CD8-positive, alpha-beta memory T cell (primary cell): ENCODE data around the gene FSTL5. TPM values are rescaled to one million over a fixed set of nuclear protein-coding genes. Genes with fewer than 3 reads are reported as not detected.
"Not testable (repeated sequence)": the region's sequence is repeated elsewhere in the genome, so short reads cannot be mapped to it uniquely, and the experiment has no call there.

Source experiments
- CTCF ChIA-PET: fragments of 350-600 bp; sonication (Branson Sonifier 250); formaldehyde crosslinking; loops from one replicate; lab custom pipeline; 2021; ENCODE audit warnings: antibody characterized with exemption; lab: Charles Lee
- POLR2A ChIA-PET: fragments of 350-600 bp; sonication (Branson Sonifier 250); formaldehyde crosslinking; loops from one replicate; lab custom pipeline; 2021; ENCODE audit warnings: antibody characterized with exemption; lab: Charles Lee
- DNase-seq, 5 donors: peaks; one replicate each; pipeline versions ENCODE4 v3.0.0 to v3.0.0-alpha.2; 2020 to 2022; ENCODE audit warnings: mixed read lengths in 1 of 5
- H3K27ac ChIP-seq: one replicate; pipeline ENCODE4 v1.7.0; 2013; ENCODE audit warnings: low read depth, mild to moderate bottlenecking, low read length, moderate library complexity
- H3K27me3 ChIP-seq: 2 replicates; pipeline ENCODE4 v1.7.0; 2013; ENCODE audit warnings: low read length, mild to moderate bottlenecking; ENCODE audit not compliant: insufficient read depth, poor library complexity, severe bottlenecking
- H3K36me3 ChIP-seq: 2 replicates; pipeline ENCODE4 v1.7.0; 2013; ENCODE audit warnings: mild to moderate bottlenecking, low read length, moderate library complexity; ENCODE audit not compliant: insufficient read depth
- H3K4me1 ChIP-seq: 2 replicates; pipeline ENCODE4 v1.7.0; 2013; ENCODE audit warnings: mild to moderate bottlenecking, low read length, moderate library complexity; ENCODE audit not compliant: insufficient read depth
- H3K4me3 ChIP-seq: 2 replicates; pipeline ENCODE4 v1.7.0; 2013; ENCODE audit warnings: mild to moderate bottlenecking, low read length
- H3K9me3 ChIP-seq: 2 replicates; pipeline ENCODE4 v1.7.0; 2013; ENCODE audit warnings: mild to moderate bottlenecking, low read length
- H3K27ac Mint-ChIP-seq, 8 donors: one replicate each; pipeline ENCODE4 v1.8.0; 2020 to 2021; ENCODE audit warnings: mixed read lengths in 8 of 8, mild to moderate bottlenecking in 6 of 8, inconsistent platforms in 3 of 8, moderate library complexity in 3 of 8
- H3K27me3 Mint-ChIP-seq, 2 donors: one replicate each; pipeline ENCODE4 v1.8.0; 2020 to 2021; ENCODE audit warnings: mixed read lengths in 2 of 2, mild to moderate bottlenecking in 1 of 2, moderate library complexity in 1 of 2
- H3K36me3 Mint-ChIP-seq, 3 donors: one replicate each; pipeline ENCODE4 v1.8.0; 2020 to 2021; ENCODE audit warnings: mixed read lengths in 3 of 3, inconsistent platforms in 1 of 3, mild to moderate bottlenecking in 1 of 3
- H3K4me1 Mint-ChIP-seq, 3 donors: one replicate each; pipeline ENCODE4 v1.8.0; 2020 to 2021; ENCODE audit warnings: mixed read lengths in 3 of 3, inconsistent platforms in 1 of 3, mild to moderate bottlenecking in 1 of 3
- H3K4me3 Mint-ChIP-seq, 7 donors: one replicate each; pipeline ENCODE4 v1.8.0; 2020 to 2021; ENCODE audit warnings: mixed read lengths in 7 of 7, mild to moderate bottlenecking in 6 of 7, moderate library complexity in 4 of 7, inconsistent platforms in 2 of 7
- H3K9me3 Mint-ChIP-seq, 5 donors: one replicate each; pipeline ENCODE4 v1.8.0; 2020 to 2022; ENCODE audit warnings: mixed read lengths in 5 of 5, mild to moderate bottlenecking in 3 of 5, moderate library complexity in 2 of 5, inconsistent platforms in 1 of 5
- polyA plus RNA-seq: library from polyadenylated mRNA; unstranded; fragments of 300-500 nt; fragmentation: Illumina TruSeq; gene quantifications from one replicate; pipeline ENCODE4 v1.2.3, GENCODE V29; 2021
- total RNA-seq, 2 experiments: library from RNA; stranded (reverse); gene quantifications; one replicate each; pipeline ENCODE4 v1.2.3, GENCODE V29; 2021

FSTL5 gene
- not detected for total RNA-seq
- polyA plus RNA-seq: not detected

GRCh38 chr4:162163892-162164759 is at the start of gene FSTL5:
FSTL5 (minus strand) TSS chr4:162164000; CDS start chr4:162111396, 52,604 bp downstream.
- peak in 1 of 5 donors; percentile 5 for DNase-seq

DNA sequence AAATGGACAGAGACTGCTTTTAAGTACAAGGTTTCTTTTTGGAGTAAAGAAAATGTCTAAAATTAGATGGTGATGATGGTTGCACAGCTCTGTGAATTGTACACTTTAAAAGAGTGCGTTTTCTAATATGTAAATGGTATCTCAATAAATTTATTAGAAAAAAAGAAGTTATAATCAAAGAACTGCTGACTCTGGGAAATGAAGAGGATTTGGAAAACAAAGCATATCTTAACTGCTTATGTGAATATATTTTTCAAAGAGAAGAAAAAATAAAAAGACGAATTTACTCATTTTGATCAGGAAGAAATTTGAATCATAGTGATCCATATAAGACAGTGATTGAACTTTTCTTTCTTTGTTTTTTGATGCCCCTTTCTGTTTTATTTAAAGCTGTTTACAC is 45.9 kb upstream of the FSTL5 start:
- H3K27ac Mint-ChIP-seq: no peak overlapping the region
- no peaks in the 10 kb centered on the region for H3K4me1 ChIP-seq
- POLR2A ChIA-PET: no interaction called here
- no peak for DNase-seq
- H3K36me3 Mint-ChIP-seq: no peaks in the 10 kb centered on the region
- H3K27ac ChIP-seq: no peak overlapping the region
- CTCF ChIA-PET: no interaction called here
- no peak overlapping the region for H3K4me3 ChIP-seq
- no peaks in the 10 kb centered on the region for H3K9me3 ChIP-seq
- no peaks in the 10 kb centered on the region for H3K36me3 ChIP-seq
- H3K4me3 Mint-ChIP-seq: no peak overlapping the region
- H3K4me1 Mint-ChIP-seq: no peaks in the 10 kb centered on the region
- no peaks in the 10 kb centered on the region for H3K27me3 ChIP-seq
- peaks cover 2 to 43% (median 13%) of the 10 kb centered on the region in 5 donors for H3K9me3 Mint-ChIP-seq
- H3K27me3 Mint-ChIP-seq: no peaks in the 10 kb centered on the region

More at GRCh38 chr4:162163892-162164759, at the start of gene FSTL5:
- no peaks in the 10 kb centered on the region for H3K27me3 ChIP-seq
- no peak within 1 kb of the TSS for H3K27ac ChIP-seq
- no peaks in the 10 kb centered on the region for H3K36me3 ChIP-seq
- H3K4me1 Mint-ChIP-seq: no peaks in the 10 kb centered on the region
- H3K27ac Mint-ChIP-seq: no peak within 1 kb of the TSS
- H3K4me3 Mint-ChIP-seq: no peak within 1 kb of the TSS
- no peaks in the 10 kb centered on the region for H3K36me3 Mint-ChIP-seq
- ChIA-PET POLR2A (no interaction called here), CTCF (no interaction called here)
- peaks cover 0 to 14% (median 0%) of the 10 kb centered on the region in 5 donors for H3K9me3 Mint-ChIP-seq
- H3K4me1 ChIP-seq: no peaks in the 10 kb centered on the region
- no peak within 1 kb of the TSS for H3K4me3 ChIP-seq
- H3K9me3 ChIP-seq: no peaks in the 10 kb centered on the region
- no peaks in the 10 kb centered on the region for H3K27me3 Mint-ChIP-seq

DNA sequence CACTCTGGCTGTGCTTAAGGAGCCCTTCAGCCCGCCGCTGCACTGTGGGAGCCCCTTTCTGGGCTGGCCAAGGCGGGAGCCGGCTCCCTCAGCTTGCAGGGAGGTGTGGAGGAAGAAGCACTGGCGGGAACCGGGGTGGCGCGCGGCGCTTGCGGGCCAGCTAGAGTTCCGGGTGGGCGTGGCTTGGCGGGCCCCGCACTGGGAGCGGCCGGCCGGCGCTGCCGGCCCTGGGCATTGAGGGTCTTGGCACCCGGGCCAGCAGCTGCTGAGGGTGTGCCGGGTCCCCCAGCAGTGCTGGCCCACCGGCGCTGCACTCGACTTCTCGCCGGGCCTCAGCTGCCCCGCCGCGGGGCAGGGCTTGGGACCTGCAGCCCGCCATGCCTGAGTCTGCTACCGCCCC is 39.7 kb upstream of the FSTL5 start:
- H3K36me3 Mint-ChIP-seq, DNase-seq, H3K4me3 Mint-ChIP-seq, POLR2A ChIA-PET, H3K27ac Mint-ChIP-seq, H3K4me3 ChIP-seq, H3K27me3 Mint-ChIP-seq, H3K9me3 ChIP-seq, H3K27ac ChIP-seq, H3K4me1 Mint-ChIP-seq, CTCF ChIA-PET, H3K27me3 ChIP-seq, H3K36me3 ChIP-seq, H3K4me1 ChIP-seq: not testable (repeated sequence)
- peaks cover 3 to 27% (median 14%) of the 10 kb centered on the region in 5 donors for H3K9me3 Mint-ChIP-seq

DNA sequence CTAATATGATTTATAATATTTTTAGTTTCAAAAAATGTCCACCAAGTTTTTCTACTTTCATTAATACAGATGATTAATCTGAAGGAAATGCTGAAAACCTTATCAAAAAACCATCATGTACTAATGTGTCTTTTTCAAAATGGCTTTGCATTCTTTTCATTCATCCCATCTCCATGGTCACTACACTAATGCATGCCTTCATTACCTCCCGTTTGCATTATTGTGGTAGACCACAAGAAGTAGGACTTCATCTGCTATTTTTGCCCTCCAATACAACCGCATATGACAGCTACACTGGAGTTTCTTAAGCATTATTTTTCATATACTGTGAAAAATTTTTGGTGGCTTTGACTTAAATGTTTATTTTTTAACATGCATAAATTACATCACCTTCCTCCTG is 37.9 kb upstream of the FSTL5 start:
- no peak overlapping the region for H3K4me3 Mint-ChIP-seq
- H3K4me1 ChIP-seq: no peaks in the 10 kb centered on the region
- ChIA-PET CTCF (no interaction called here), POLR2A (no interaction called here)
- H3K27me3 Mint-ChIP-seq: no peaks in the 10 kb centered on the region
- no peak overlapping the region for H3K4me3 ChIP-seq
- no peak overlapping the region for H3K27ac ChIP-seq
- peaks cover 3 to 19% (median 14%) of the 10 kb centered on the region in 5 donors for H3K9me3 Mint-ChIP-seq
- no peak for DNase-seq
- no peaks in the 10 kb centered on the region for H3K27me3 ChIP-seq
- no peaks in the 10 kb centered on the region for H3K9me3 ChIP-seq
- no peaks in the 10 kb centered on the region for H3K36me3 ChIP-seq
- no peak overlapping the region for H3K27ac Mint-ChIP-seq
- no peaks in the 10 kb centered on the region for H3K36me3 Mint-ChIP-seq
- H3K4me1 Mint-ChIP-seq: no peaks in the 10 kb centered on the region

DNA sequence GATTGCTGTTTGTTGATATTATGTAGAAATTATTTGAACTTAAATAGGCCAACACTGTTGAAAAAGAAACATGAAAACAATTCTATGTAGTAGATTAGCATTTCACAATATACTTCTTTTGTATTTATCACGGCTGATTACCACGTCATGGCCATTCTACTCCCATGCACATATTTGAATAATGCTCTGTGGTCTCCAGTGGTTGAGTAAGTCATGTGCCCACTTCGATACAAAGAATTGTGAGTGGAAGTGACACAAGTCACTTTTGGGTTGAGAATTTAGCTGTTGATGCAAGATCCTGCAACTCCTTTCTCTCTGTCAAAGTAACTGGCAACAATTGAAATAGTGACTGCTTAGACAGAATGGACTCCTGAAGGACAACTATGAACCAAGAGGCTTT is 6.7 kb upstream of the FSTL5 start:
- POLR2A ChIA-PET: no interaction called here
- Histone ChIP-seq H3K9me3 (no peaks in the 10 kb centered on the region), H3K27ac (no peak overlapping the region), H3K36me3 (no peaks in the 10 kb centered on the region), H3K27me3 (no peaks in the 10 kb centered on the region), H3K4me3 (no peak overlapping the region), H3K4me1 (no peaks in the 10 kb centered on the region)
- Mint-ChIP-seq H3K36me3 (no peaks in the 10 kb centered on the region), H3K4me1 (no peaks in the 10 kb centered on the region), H3K4me3 (no peak overlapping the region), H3K27me3 (no peaks in the 10 kb centered on the region), H3K27ac (no peak overlapping the region), H3K9me3 (peaks cover 0 to 17% (median 0%) of the 10 kb centered on the region in 5 donors)
- CTCF ChIA-PET: no interaction called here
- no peak for DNase-seq

GRCh38 chr4:162164906-162165510 is 1.2 kb upstream of the FSTL5 start:
- Mint-ChIP-seq H3K27ac (no peak overlapping the region), H3K4me3 (no peak overlapping the region), H3K4me1 (no peaks in the 10 kb centered on the region), H3K27me3 (no peaks in the 10 kb centered on the region), H3K9me3 (peaks cover 0 to 15% (median 0%) of the 10 kb centered on the region in 5 donors), H3K36me3 (no peaks in the 10 kb centered on the region)
- DNase-seq: no peak
- CTCF ChIA-PET: no interaction called here
- H3K4me3 ChIP-seq: no peak overlapping the region
- H3K27me3 ChIP-seq: no peaks in the 10 kb centered on the region
- no peaks in the 10 kb centered on the region for H3K36me3 ChIP-seq
- no peaks in the 10 kb centered on the region for H3K9me3 ChIP-seq
- POLR2A ChIA-PET: no interaction called here
- no peak overlapping the region for H3K27ac ChIP-seq
- no peaks in the 10 kb centered on the region for H3K4me1 ChIP-seq

GRCh38 chr4:162162672-162163071 is 1.1 kb downstream of the FSTL5 start:
- ChIA-PET CTCF (no interaction called here), POLR2A (no interaction called here)
- Mint-ChIP-seq H3K27ac (no peak overlapping the region), H3K4me3 (no peak overlapping the region), H3K4me1 (no peaks in the 10 kb centered on the region), H3K9me3 (peaks cover 0 to 9% (median 1%) of the 10 kb centered on the region in 5 donors), H3K36me3 (no peaks in the 10 kb centered on the region), H3K27me3 (no peaks in the 10 kb centered on the region)
- Histone ChIP-seq H3K36me3 (no peaks in the 10 kb centered on the region), H3K4me3 (no peak overlapping the region), H3K27ac (no peak overlapping the region), H3K9me3 (no peaks in the 10 kb centered on the region), H3K27me3 (no peaks in the 10 kb centered on the region), H3K4me1 (no peaks in the 10 kb centered on the region)
- no peak for DNase-seq

GRCh38 chr4:162157241-162157640 is 6.6 kb downstream of the FSTL5 start:
- no peak overlapping the region for H3K27ac Mint-ChIP-seq
- Histone ChIP-seq H3K27me3 (no peaks in the 10 kb centered on the region), H3K27ac (no peak overlapping the region), H3K9me3 (no peaks in the 10 kb centered on the region), H3K4me1 (no peaks in the 10 kb centered on the region), H3K36me3 (no peaks in the 10 kb centered on the region), H3K4me3 (no peak overlapping the region)
- no peaks in the 10 kb centered on the region for H3K4me1 Mint-ChIP-seq
- no peaks in the 10 kb centered on the region for H3K36me3 Mint-ChIP-seq
- peaks cover 0 to 9% (median 1%) of the 10 kb centered on the region in 5 donors for H3K9me3 Mint-ChIP-seq
- H3K27me3 Mint-ChIP-seq: no peaks in the 10 kb centered on the region
- H3K4me3 Mint-ChIP-seq: no peak overlapping the region
- DNase-seq: no peak
- CTCF ChIA-PET: no interaction called here
- POLR2A ChIA-PET: no interaction called here
